SK-N-SH (cell line): ENCODE measurements around the gene MED12. TPM values are rescaled to one million over a fixed set of nuclear protein-coding genes. Genes with fewer than 3 reads are reported as not detected.
A peak's percentile ranks its signal among the peaks of the same experiment; 100 is the strongest.

Experiments used
- CTCF ChIA-PET: fragments of 300-600, 350-600 bp; formaldehyde crosslinking; extraction: SDS; loops from one replicate; lab custom pipeline; 2021; lab: Yijun Ruan, JAX
- POLR2A ChIA-PET: fragments of 350-600 bp; sonication (Branson Sonifier 250); formaldehyde crosslinking; extraction: SDS; loops from one replicate; lab custom pipeline; 2020; ENCODE audit warnings: antibody characterized with exemption, inconsistent platforms; lab: Yijun Ruan, JAX
- DNase-seq: peaks from one replicate; pipeline ENCODE4 v3.0.0; 2012
- H2AFZ ChIP-seq: fragments of 200-600 bp; sonication (generic); 2 replicates; pipeline ENCODE4 v1.8.1; 2016; ENCODE audit warnings: antibody characterized with exemption, mild to moderate bottlenecking, low read depth
- H3F3A ChIP-seq: fragments of 200-600 bp; sonication (generic); replicated peaks from 2 replicates; pipeline ENCODE3; 2016; ENCODE audit warnings: antibody characterized with exemption, mild to moderate bottlenecking; ENCODE audit not compliant: insufficient read depth
- H3K27ac ChIP-seq, 2 experiments: fragments of 200-500 bp in 1 of 2; fragments of 200-600 bp in 1 of 2; sonication (Bioruptor generic) in 1 of 2; sonication (generic), shearing (Covaris generic) in 1 of 2; 2 replicates each; pipeline versions ENCODE4 v1.5.1 to v1.6.1; 2014 to 2016; ENCODE audit warnings: low read depth in 2 of 2, inconsistent platforms in 1 of 2, low read length in 1 of 2, mild to moderate bottlenecking in 1 of 2, mixed read lengths in 1 of 2
- H3K27me3 ChIP-seq: fragments of 200-600 bp; sonication (generic), shearing (Covaris generic); 2 replicates; pipeline ENCODE4 v1.6.1; 2016; ENCODE audit warnings: mixed run types; ENCODE audit not compliant: insufficient read depth
- H3K36me3 ChIP-seq, 2 experiments: fragments of 200-500 bp in 1 of 2; fragments of 200-600 bp in 1 of 2; sonication (Bioruptor generic) in 1 of 2; sonication (generic) in 1 of 2; replicated peaks in 1 of 2; 2 replicates each; pipeline versions ENCODE3 to v1.5.1; 2014 to 2016; ENCODE audit warnings: low read length in 1 of 2, mild to moderate bottlenecking in 1 of 2; ENCODE audit not compliant: insufficient read depth in 2 of 2, control insufficient read depth in 1 of 2
- H3K4me1 ChIP-seq, 2 experiments: fragments of 200-500 bp in 1 of 2; fragments of 200-600 bp in 1 of 2; sonication (Bioruptor generic) in 1 of 2; sonication (generic), shearing (Covaris generic) in 1 of 2; 2 replicates each; pipeline versions ENCODE4 v1.5.1 to v1.6.1; 2014 to 2016; ENCODE audit warnings: low read depth in 1 of 2, low read length in 1 of 2, mixed run types in 1 of 2; ENCODE audit not compliant: insufficient read depth in 2 of 2, control insufficient read depth in 1 of 2
- H3K4me2 ChIP-seq: fragments of 200-600 bp; sonication (generic), shearing (Covaris generic); 2 replicates; pipeline ENCODE4 v1.6.1; 2017; ENCODE audit warnings: mixed run types
- H3K4me3 ChIP-seq, 2 experiments: fragments of 200-500 bp in 1 of 2; fragments of 200-600 bp in 1 of 2; sonication (Bioruptor generic) in 1 of 2; sonication (generic), shearing (Covaris generic) in 1 of 2; 2 replicates each; pipeline versions ENCODE4 v1.5.1 to v1.8.1; 2014 to 2016; ENCODE audit warnings: low read depth in 2 of 2, inconsistent platforms in 1 of 2, low read length in 1 of 2, mild to moderate bottlenecking in 1 of 2, mixed read lengths in 1 of 2, moderate library complexity in 1 of 2
- H3K79me2 ChIP-seq: fragments of 200-600 bp; sonication (generic); 2 replicates; pipeline ENCODE4 v1.8.1; 2017; ENCODE audit warnings: mild to moderate bottlenecking; ENCODE audit not compliant: insufficient read depth
- H3K9ac ChIP-seq: fragments of 200-600 bp; sonication (generic); 2 replicates; pipeline ENCODE4 v1.6.1; 2017; ENCODE audit warnings: mixed run types
- H3K9me2 ChIP-seq: fragments of 200-600 bp; sonication (generic); 2 replicates; pipeline ENCODE4 v1.6.1; 2017; ENCODE audit warnings: mixed run types
- H3K9me3 ChIP-seq: fragments of 200-600 bp; sonication (generic); 2 replicates; pipeline ENCODE4 v1.6.1; 2017; ENCODE audit warnings: mixed run types, mild to moderate bottlenecking, moderate library complexity
- H4K20me1 ChIP-seq: fragments of 200-600 bp; sonication (generic); 2 replicates; pipeline ENCODE4 v1.6.1; 2017; ENCODE audit warnings: mild to moderate bottlenecking, mixed run types; ENCODE audit not compliant: insufficient read depth
- ELF1 ChIP-seq: IDR thresholded peaks from 2 replicates; pipeline ENCODE4 v1.4.0; 2012
- GABPA ChIP-seq: IDR thresholded peaks from 2 replicates; pipeline ENCODE4 v1.4.0; 2012; ENCODE audit warnings: low read depth, mild to moderate bottlenecking
- IRF3 ChIP-seq: fragments of 150-350 bp; IDR thresholded peaks from 2 replicates; pipeline ENCODE4 v1.6.1; 2016; ENCODE audit warnings: mild to moderate bottlenecking, low read depth, low read length
- NRF1 ChIP-seq: IDR thresholded peaks from 2 replicates; pipeline ENCODE4 v1.6.1; 2012; ENCODE audit warnings: low read depth, mild to moderate bottlenecking, low read length
- RAD21 ChIP-seq: IDR thresholded peaks from 2 replicates; pipeline ENCODE4 v1.6.1; 2012; ENCODE audit warnings: mild to moderate bottlenecking, low read length
- RFX5 ChIP-seq: IDR thresholded peaks from 2 replicates; pipeline ENCODE4 v1.6.1; 2012; ENCODE audit warnings: mild to moderate bottlenecking, improper control_type of control experiment, low read length
- RXRA ChIP-seq: IDR thresholded peaks from 2 replicates; pipeline ENCODE4 v1.4.0; 2012; ENCODE audit warnings: low read depth, mild to moderate bottlenecking, borderline replicate concordance
- TAF1 ChIP-seq: IDR thresholded peaks from 2 replicates; pipeline ENCODE4 v1.6.1; 2012; ENCODE audit warnings: low read depth, mild to moderate bottlenecking, low read length, moderate library complexity, borderline replicate concordance
- TCF12 ChIP-seq: IDR thresholded peaks from 2 replicates; pipeline ENCODE4 v1.4.0; 2012
- TEAD4 ChIP-seq: IDR thresholded peaks from 2 replicates; pipeline ENCODE4 v1.4.0; 2012; ENCODE audit warnings: mild to moderate bottlenecking, borderline replicate concordance; ENCODE audit not compliant: insufficient read depth
- WGBS: methylation state at CpG from one replicate; pipeline ENCODE4 v1.1.6; 2017; ENCODE audit warnings: low lambda C conversion rate; 5-methylcytosine and 5-hydroxymethylcytosine counted together
- polyA plus RNA-seq, 3 experiments: library from polyadenylated mRNA; depleted of rRNA; stranded (reverse); fragments of >200 nt; gene quantifications; 2 replicates each; pipeline ENCODE4 v1.2.3, GENCODE V29; 2012
- TF ChIP-seq, protein P1 (sequence below): IDR thresholded peaks from 2 replicates; pipeline ENCODE4 v1.4.0; 2012; ENCODE audit warnings: low read depth, borderline replicate concordance

MED12 gene
- polyA plus RNA-seq, 1 of the 3 experiments (the other 2 are of a cell fraction): 18.5 TPM

GRCh38 chrX:71143508-71143907, 25.1 kb downstream of the MED12 start:
- no peak overlapping the region for H3K9ac ChIP-seq
- CTCF ChIA-PET: interaction anchor here (0.7 to 1.5 kb wide), 3 partner anchors 14 to 493 kb away, joined by 3 to 4 read pairs (median 4); no protein-coding TSS in a partner anchor

DNA sequence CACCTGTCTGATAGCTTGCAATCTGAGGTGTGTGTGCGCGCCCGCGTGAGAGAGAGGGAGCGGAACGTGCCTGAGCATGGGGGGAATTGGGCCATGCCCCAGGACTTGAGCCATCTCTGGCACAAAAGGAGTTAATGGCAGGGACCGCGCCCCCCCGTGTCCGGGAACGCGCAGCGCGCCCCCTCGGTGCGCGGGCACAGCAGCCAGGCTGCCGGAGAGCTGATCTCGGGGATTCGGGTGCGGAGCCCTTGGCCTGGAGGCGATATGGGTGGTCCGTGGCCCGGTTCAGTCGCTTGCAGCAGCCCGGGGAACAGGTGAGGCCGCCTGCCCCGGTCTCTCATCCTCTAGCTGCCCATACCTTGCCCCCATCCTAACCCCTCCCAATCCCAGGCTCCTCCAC, 26.3 kb downstream of the MED12 start, which contains the start of gene NLGN3:
Gene NLGN3, plus strand, starts transcription at position 191 of the 400 bp plus-strand sequence. CDS start 2,909 bp downstream, outside the sequence.
- Histone ChIP-seq H3K36me3 (peaks cover 0 to 4% of the 10 kb centered on the region in 2 experiments), H3K4me3 (peak within 1 kb of the TSS; percentile 32 to 52; a peak in 3 of 4 replicates), H3K9me3 (no peaks in the 10 kb centered on the region), H3K9me2 (no peaks in the 10 kb centered on the region), H3K27ac (no peak within 1 kb of the TSS; a peak in 1 of 4 replicates), H3K27me3 (peaks cover 5% of the 10 kb centered on the region; the same call in 1 of the 2 replicates), H3K79me2 (no peaks in the 10 kb centered on the region), H4K20me1 (no peaks in the 10 kb centered on the region)
- peak; percentile 73 for DNase-seq
- 48% methylated on average over 14 of the region's 28 CpGs for WGBS
- no peak for TF ChIP-seq RFX5
- TF ChIP-seq, protein P1, sequence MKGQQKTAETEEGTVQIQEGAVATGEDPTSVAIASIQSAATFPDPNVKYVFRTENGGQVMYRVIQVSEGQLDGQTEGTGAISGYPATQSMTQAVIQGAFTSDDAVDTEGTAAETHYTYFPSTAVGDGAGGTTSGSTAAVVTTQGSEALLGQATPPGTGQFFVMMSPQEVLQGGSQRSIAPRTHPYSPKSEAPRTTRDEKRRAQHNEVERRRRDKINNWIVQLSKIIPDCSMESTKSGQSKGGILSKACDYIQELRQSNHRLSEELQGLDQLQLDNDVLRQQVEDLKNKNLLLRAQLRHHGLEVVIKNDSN: no peak
- no peak for TF ChIP-seq TAF1
- no peak for TF ChIP-seq GABPA
- no peak for TF ChIP-seq RXRA
- no peak for TF ChIP-seq TEAD4
- TF ChIP-seq RAD21: no peak
- no peak for TF ChIP-seq NRF1
- TF ChIP-seq ELF1: no peak
- TF ChIP-seq, all 33 proteins: peak for 0
- H3K9ac ChIP-seq: no peak within 1 kb of the TSS
- H2AFZ ChIP-seq: no peak within 1 kb of the TSS
- H3F3A ChIP-seq: peaks cover 10% of the 10 kb centered on the region
- ChIA-PET POLR2A (no interaction called here), CTCF (no interaction called here)
- H3K4me2 ChIP-seq: peak within 1 kb of the TSS; percentile 24
- peaks cover 0 to 4% of the 10 kb centered on the region in 2 experiments; a peak in 1 of 4 replicates for H3K4me1 ChIP-seq

More at GRCh38 chrX:71143508-71143907, 25.1 kb downstream of the MED12 start:
- TF ChIP-seq ELF1 (no peak), TCF12 (no peak), IRF3 (no peak)
- Histone ChIP-seq H2AFZ (no peak overlapping the region), H3K9me3 (no peaks in the 10 kb centered on the region), H3K79me2 (no peaks in the 10 kb centered on the region), H3K4me3 (no peak overlapping the region), H3K36me3 (peaks cover 0 to 9% of the 10 kb centered on the region in 2 experiments), H3K27me3 (no peaks in the 10 kb centered on the region; the same call in 1 of the 2 replicates), H3K4me1 (peaks cover 0 to 4% of the 10 kb centered on the region in 2 experiments; a peak in 1 of 4 replicates), H3K9me2 (no peaks in the 10 kb centered on the region), H3K27ac (no peak overlapping the region), H3K4me2 (no peak overlapping the region), H4K20me1 (no peaks in the 10 kb centered on the region), H3F3A (peaks cover 10% of the 10 kb centered on the region)
- POLR2A ChIA-PET: no interaction called here
- no peak for DNase-seq
- 69% methylated on average over 6 of the region's 6 CpGs for WGBS
